Liver (tissue), 9 donors: ENCODE measurements around the gene PREX1. TPM values are rescaled to one million over a fixed set of nuclear protein-coding genes. Genes with fewer than 3 reads are reported as not detected.

Experiments
- DNase-seq: peaks from one replicate; pipeline ENCODE4 v3.0.0-alpha.2; 2017; ENCODE audit warnings: low spot score
- H3K27ac ChIP-seq, 2 donors: one replicate each; pipeline ENCODE4 v1.7.0; 2013; ENCODE audit warnings: inconsistent platforms in 2 of 2, low read length in 2 of 2, control low read depth in 1 of 2, low read depth in 1 of 2, mild to moderate bottlenecking in 1 of 2
- H3K27me3 ChIP-seq, 4 donors: one replicate each; pipeline versions ENCODE4 v1.6.1 to v1.7.0; 2013; ENCODE audit warnings: low read length in 3 of 4, inconsistent platforms in 1 of 4, mild to moderate bottlenecking in 1 of 4, moderate library complexity in 1 of 4; ENCODE audit not compliant: control insufficient read depth in 4 of 4, insufficient read depth in 4 of 4
- H3K36me3 ChIP-seq, 4 donors: one replicate each; pipeline versions ENCODE4 v1.6.1 to v1.7.0; 2013; ENCODE audit warnings: low read length in 3 of 4, mild to moderate bottlenecking in 3 of 4, low read depth in 1 of 4, moderate library complexity in 1 of 4; ENCODE audit not compliant: control insufficient read depth in 4 of 4, insufficient read depth in 3 of 4
- H3K4me1 ChIP-seq, 4 donors: one replicate each; pipeline versions ENCODE4 v1.6.1 to v1.7.0; 2013; ENCODE audit warnings: low read length in 3 of 4, mild to moderate bottlenecking in 3 of 4, moderate library complexity in 1 of 4; ENCODE audit not compliant: control insufficient read depth in 4 of 4, insufficient read depth in 4 of 4
- H3K4me3 ChIP-seq, 3 donors: one replicate each; pipeline versions ENCODE4 v1.6.1 to v1.7.0; 2013; ENCODE audit warnings: low read length in 3 of 3, control low read depth in 1 of 3, low read depth in 1 of 3, mild to moderate bottlenecking in 1 of 3
- H3K9ac ChIP-seq, 2 donors: one replicate each; pipeline ENCODE4 v1.7.0; 2013; ENCODE audit warnings: low read length in 2 of 2, mild to moderate bottlenecking in 2 of 2, moderate library complexity in 2 of 2, control low read depth in 1 of 2, low read depth in 1 of 2
- H3K9me3 ChIP-seq, 4 donors: one replicate each; pipeline versions ENCODE4 v1.6.1 to v1.7.0; 2013; ENCODE audit warnings: low read length in 3 of 4; ENCODE audit not compliant: control insufficient read depth in 4 of 4
- ATF3 ChIP-seq: IDR thresholded peaks from 2 replicates; pipeline ENCODE4 v1.6.1; 2016; ENCODE audit warnings: antibody characterized with exemption
- CTCF ChIP-seq: fragments of 150-350 bp; IDR thresholded peaks from 2 replicates; pipeline ENCODE4 v1.5.1; 2017; ENCODE audit warnings: improper control_type of control experiment, low read depth, low read length; ENCODE audit not compliant: missing input control
- EGR1 ChIP-seq, 2 donors: IDR thresholded peaks; 2 replicates each; pipeline ENCODE4 v1.6.1; 2016 to 2018; ENCODE audit warnings: antibody characterized with exemption in 2 of 2, low read depth in 2 of 2
- FOXA1 ChIP-seq: IDR thresholded peaks from 2 replicates; pipeline ENCODE4 v1.6.1; 2016; ENCODE audit warnings: antibody characterized with exemption
- FOXA2 ChIP-seq: IDR thresholded peaks from 2 replicates; pipeline ENCODE4 v1.6.1; 2016; ENCODE audit warnings: antibody characterized with exemption
- GABPA ChIP-seq, 2 donors: IDR thresholded peaks in 1 of 2; conservative IDR thresholded peaks in 1 of 2; 2 replicates each; pipeline ENCODE4 v1.6.1; 2016; ENCODE audit warnings: antibody characterized with exemption in 2 of 2, mild to moderate bottlenecking in 1 of 2, moderate library complexity in 1 of 2
- HNF4A ChIP-seq, 2 donors: conservative IDR thresholded peaks; 2 replicates each; pipeline ENCODE4 v1.6.1; 2016; ENCODE audit warnings: antibody characterized with exemption in 2 of 2, mild to moderate bottlenecking in 2 of 2
- HNF4G ChIP-seq: IDR thresholded peaks from 2 replicates; pipeline ENCODE4 v1.6.1; 2016; ENCODE audit warnings: antibody characterized with exemption
- JUND ChIP-seq, 2 donors: IDR thresholded peaks; 2 replicates each; pipeline ENCODE4 v1.6.1; 2016; ENCODE audit warnings: antibody characterized with exemption in 2 of 2
- NR2F2 ChIP-seq: IDR thresholded peaks from 2 replicates; pipeline ENCODE4 v1.6.1; 2016; ENCODE audit warnings: antibody characterized with exemption
- RAD21 ChIP-seq, 2 donors: IDR thresholded peaks; 2 replicates each; pipeline ENCODE4 v1.6.1; 2016; ENCODE audit warnings: antibody characterized with exemption in 2 of 2, mild to moderate bottlenecking in 2 of 2
- RXRA ChIP-seq, 2 donors: IDR thresholded peaks; 2 replicates each; pipeline ENCODE4 v1.6.1; 2017 to 2018; ENCODE audit warnings: antibody characterized with exemption in 2 of 2, mild to moderate bottlenecking in 1 of 2
- SP1 ChIP-seq: IDR thresholded peaks from 2 replicates; pipeline ENCODE4 v1.6.1; 2018; ENCODE audit warnings: antibody characterized with exemption, mild to moderate bottlenecking
- TAF1 ChIP-seq: conservative IDR thresholded peaks from 2 replicates; pipeline ENCODE4 v1.6.1; 2016; ENCODE audit warnings: antibody characterized with exemption, mild to moderate bottlenecking
- YY1 ChIP-seq: IDR thresholded peaks from 2 replicates; pipeline ENCODE4 v1.6.1; 2016; ENCODE audit warnings: antibody characterized with exemption, mild to moderate bottlenecking
- WGBS: extraction: QIAGEN DNeasy Blood & Tissue Kit; methylation state at CpG from one replicate; pipeline ENCODE4 v1.1.7; 2013; 5-methylcytosine and 5-hydroxymethylcytosine counted together
- polyA plus RNA-seq, 2 donors: library from polyadenylated mRNA; stranded (reverse) in 1 of 2; unstranded in 1 of 2; fragments of 200-250 nt in 1 of 2; fragments of >200 nt in 1 of 2; fragmentation: Nextera tagmentation in 1 of 2; extraction: Ambion mirVana in 1 of 2; gene quantifications; one replicate each; pipeline versions ENCODE4 v1.2.1 to v1.2.3, GENCODE V29; 2013 to 2015
- total RNA-seq, 2 donors: library from RNA; depleted of rRNA; stranded (reverse); fragments of >200 nt; gene quantifications; one replicate each; pipeline ENCODE4 v1.2.3, GENCODE V29; 2014
- TF ChIP-seq, protein P1 (sequence below): IDR thresholded peaks from 2 replicates; pipeline ENCODE4 v1.6.1; 2016; ENCODE audit warnings: antibody characterized with exemption, mild to moderate bottlenecking
- TF ChIP-seq, protein P2 (sequence below): IDR thresholded peaks from 2 replicates; pipeline ENCODE4 v1.6.1; 2016; ENCODE audit warnings: antibody characterized with exemption
- TF ChIP-seq, protein P3 (sequence below): IDR thresholded peaks from 2 replicates; pipeline ENCODE4 v1.6.1; 2016; ENCODE audit warnings: antibody characterized with exemption
- donor health status: healthy.
- donor health status: healthy.
- donor health status: healthy.
- donor health status: healthy.
- donor health status: healthy.

The PREX1 gene
- total and polyA plus RNA-seq, 4 donors = 2.2 to 18.0 (median 10.8) TPM

DNA sequence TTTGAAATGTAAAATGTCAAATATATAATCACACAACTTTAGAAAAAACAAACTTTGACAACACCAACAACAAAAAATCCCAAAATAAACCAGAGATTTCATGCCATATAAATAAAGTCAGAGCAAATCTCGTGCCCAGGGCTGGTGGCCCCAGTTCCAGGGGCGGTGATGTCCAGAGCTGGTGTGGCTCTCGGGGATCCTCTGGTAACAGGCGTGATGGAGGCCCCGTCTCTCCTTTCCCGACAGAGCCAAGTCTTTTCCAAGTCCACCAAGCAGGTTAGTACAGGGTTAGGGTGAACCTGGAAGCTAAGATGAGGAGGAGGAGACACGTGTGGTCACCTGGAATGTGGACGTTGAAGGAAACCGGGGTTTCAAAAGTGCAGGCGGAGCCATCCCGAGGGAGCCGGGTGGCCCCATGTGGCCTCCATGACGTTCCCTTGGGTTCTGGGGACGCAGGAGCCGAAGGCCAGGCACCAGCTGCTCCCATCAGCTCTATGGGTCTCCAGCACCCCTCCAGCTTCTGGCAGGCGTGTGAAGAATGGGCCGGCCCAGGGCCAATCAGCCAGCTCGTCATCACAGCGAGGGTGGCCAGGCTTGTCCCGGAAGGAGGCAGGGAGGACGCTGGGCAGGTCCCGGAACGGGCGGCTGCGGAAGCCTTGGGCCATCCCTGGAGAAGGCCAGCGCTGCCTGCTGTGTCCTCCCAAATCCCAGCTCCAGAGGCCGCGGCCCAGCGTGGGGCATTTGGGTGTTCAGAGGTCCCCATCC, 202.5 kb downstream of the PREX1 start:
- no peak overlapping the region for H3K9ac ChIP-seq
- 94% methylated on average over 29 of the region's 29 CpGs for WGBS
- DNase-seq = no peak
- no peaks in the 10 kb centered on the region for H3K27me3 ChIP-seq
- no peaks in the 10 kb centered on the region for H3K9me3 ChIP-seq
- no peak overlapping the region for H3K27ac ChIP-seq
- peaks cover 0 to 9% (median 3%) of the 10 kb centered on the region in 4 donors for H3K4me1 ChIP-seq
- peaks cover 0 to 3% (median 0%) of the 10 kb centered on the region in 4 donors for H3K36me3 ChIP-seq
- H3K4me3 ChIP-seq = no peak overlapping the region
- TF ChIP-seq HNF4G (no peak), HNF4A (conservative IDR thresholded peaks at IDR 0.05) (no peak)

DNA sequence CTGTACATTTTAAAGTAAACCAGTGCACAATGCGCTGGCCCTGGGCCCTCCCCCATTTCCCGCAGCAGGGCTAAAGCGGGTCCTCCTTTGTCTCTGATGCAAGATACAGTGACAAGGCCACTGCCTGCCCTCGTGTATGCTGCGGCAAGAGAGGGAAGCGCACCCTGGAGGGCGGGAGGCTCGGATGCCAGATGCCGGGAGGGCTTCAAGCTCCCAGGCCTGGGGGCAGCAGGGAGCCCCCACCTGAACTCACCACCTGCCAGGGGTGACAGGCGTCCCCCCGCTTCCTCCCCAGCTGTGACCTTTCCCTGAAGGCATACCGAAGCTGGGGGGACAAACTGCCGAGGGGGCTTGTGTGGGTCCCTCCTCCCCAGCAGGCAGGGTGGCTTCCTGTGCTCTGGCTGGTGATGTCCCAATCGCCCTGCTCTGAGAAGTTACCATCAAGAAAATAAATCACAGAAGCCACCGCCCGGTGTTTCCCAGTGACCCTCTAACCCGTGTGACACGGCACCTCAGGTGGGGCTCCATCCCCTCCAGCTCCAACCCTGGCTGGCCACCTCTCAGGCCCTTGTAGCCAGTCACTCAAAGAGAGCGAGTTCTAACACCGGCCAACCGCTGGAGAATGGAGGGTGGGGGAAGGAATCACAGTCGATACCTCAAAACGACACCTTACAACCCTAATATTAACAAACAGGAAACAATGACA, 203.3 kb downstream of the PREX1 start:
- WGBS = 92% methylated on average over 23 of the region's 23 CpGs
- Histone ChIP-seq H3K4me3 (no peak overlapping the region), H3K9ac (no peak overlapping the region), H3K36me3 (peaks cover 0 to 3% (median 0%) of the 10 kb centered on the region in 4 donors), H3K4me1 (peaks cover 0 to 9% (median 3%) of the 10 kb centered on the region in 4 donors), H3K9me3 (no peaks in the 10 kb centered on the region), H3K27ac (no peak overlapping the region), H3K27me3 (no peaks in the 10 kb centered on the region)
- DNase-seq = no peak
- TF ChIP-seq GABPA (IDR thresholded peaks at IDR 0.05 in 1 of 2, conservative IDR thresholded peaks at IDR 0.05 in 1 of 2) (no peak), JUND (IDR thresholded peaks at IDR 0.05) (no peak), TAF1 (no peak), CTCF (no peak), ATF3 (no peak), YY1 (no peak), HNF4A (conservative IDR thresholded peaks at IDR 0.05) (no peak), HNF4G (no peak), NR2F2 (no peak), RXRA (IDR thresholded peaks at IDR 0.05) (no peak), SP1 (no peak), FOXA1 (no peak), EGR1 (IDR thresholded peaks at IDR 0.05; ENCODE audit: low read depth in 2 of 2) (no peak), FOXA2 (no peak), RAD21 (IDR thresholded peaks at IDR 0.05) (no peak)
- TF ChIP-seq, protein P1, sequence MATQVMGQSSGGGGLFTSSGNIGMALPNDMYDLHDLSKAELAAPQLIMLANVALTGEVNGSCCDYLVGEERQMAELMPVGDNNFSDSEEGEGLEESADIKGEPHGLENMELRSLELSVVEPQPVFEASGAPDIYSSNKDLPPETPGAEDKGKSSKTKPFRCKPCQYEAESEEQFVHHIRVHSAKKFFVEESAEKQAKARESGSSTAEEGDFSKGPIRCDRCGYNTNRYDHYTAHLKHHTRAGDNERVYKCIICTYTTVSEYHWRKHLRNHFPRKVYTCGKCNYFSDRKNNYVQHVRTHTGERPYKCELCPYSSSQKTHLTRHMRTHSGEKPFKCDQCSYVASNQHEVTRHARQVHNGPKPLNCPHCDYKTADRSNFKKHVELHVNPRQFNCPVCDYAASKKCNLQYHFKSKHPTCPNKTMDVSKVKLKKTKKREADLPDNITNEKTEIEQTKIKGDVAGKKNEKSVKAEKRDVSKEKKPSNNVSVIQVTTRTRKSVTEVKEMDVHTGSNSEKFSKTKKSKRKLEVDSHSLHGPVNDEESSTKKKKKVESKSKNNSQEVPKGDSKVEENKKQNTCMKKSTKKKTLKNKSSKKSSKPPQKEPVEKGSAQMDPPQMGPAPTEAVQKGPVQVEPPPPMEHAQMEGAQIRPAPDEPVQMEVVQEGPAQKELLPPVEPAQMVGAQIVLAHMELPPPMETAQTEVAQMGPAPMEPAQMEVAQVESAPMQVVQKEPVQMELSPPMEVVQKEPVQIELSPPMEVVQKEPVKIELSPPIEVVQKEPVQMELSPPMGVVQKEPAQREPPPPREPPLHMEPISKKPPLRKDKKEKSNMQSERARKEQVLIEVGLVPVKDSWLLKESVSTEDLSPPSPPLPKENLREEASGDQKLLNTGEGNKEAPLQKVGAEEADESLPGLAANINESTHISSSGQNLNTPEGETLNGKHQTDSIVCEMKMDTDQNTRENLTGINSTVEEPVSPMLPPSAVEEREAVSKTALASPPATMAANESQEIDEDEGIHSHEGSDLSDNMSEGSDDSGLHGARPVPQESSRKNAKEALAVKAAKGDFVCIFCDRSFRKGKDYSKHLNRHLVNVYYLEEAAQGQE = no peak
- TF ChIP-seq, protein P2, sequence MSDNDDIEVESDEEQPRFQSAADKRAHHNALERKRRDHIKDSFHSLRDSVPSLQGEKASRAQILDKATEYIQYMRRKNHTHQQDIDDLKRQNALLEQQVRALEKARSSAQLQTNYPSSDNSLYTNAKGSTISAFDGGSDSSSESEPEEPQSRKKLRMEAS = no peak
- TF ChIP-seq, protein P3, sequence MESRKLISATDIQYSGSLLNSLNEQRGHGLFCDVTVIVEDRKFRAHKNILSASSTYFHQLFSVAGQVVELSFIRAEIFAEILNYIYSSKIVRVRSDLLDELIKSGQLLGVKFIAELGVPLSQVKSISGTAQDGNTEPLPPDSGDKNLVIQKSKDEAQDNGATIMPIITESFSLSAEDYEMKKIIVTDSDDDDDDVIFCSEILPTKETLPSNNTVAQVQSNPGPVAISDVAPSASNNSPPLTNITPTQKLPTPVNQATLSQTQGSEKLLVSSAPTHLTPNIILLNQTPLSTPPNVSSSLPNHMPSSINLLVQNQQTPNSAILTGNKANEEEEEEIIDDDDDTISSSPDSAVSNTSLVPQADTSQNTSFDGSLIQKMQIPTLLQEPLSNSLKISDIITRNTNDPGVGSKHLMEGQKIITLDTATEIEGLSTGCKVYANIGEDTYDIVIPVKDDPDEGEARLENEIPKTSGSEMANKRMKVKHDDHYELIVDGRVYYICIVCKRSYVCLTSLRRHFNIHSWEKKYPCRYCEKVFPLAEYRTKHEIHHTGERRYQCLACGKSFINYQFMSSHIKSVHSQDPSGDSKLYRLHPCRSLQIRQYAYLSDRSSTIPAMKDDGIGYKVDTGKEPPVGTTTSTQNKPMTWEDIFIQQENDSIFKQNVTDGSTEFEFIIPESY = no peak
